ENCODE measurements around the gene TIMP3.

GRCh38 chr22:32786027-32786418, 15.5 kb upstream of the TIMP3 start:
- TF ChIP-seq CTCF (IDR thresholded peaks at IDR 0.05) (no peak), POLR2A (IDR thresholded peaks at IDR 0.05) (no peak)

All from Peyer's patch (tissue), 4 donors.